Measurements from ENCODE around the gene DYNLRB2. TPM values are rescaled to one million over a fixed set of nuclear protein-coding genes. Genes with fewer than 3 reads are reported as not detected.

Gene DYNLRB2
- total and polyA plus RNA-seq, 3 experiments from 2014 or later = 0.58 to 0.83 TPM; not detected in 1

DNA sequence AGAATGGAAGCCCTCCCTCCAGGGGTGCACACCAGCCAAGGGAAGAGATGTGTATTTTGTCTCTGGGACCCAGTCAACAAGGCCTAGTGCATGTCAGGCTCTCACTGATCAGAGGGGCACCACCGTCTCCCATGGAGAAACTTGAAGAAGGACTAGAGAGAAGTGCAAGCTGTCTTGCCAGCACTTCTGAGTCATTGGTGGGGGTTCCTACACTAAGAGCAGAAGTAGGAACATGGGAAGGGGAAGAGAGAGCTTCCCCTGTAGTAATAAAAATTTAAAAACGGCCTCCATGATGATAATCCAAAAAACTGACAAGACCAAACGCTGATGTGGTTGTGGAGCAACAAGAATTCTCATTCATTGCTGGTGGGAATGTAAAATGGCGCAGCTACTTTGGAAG lies 46.3 kb downstream of the DYNLRB2 start:
- ChIA-PET CTCF (interaction anchor here (0.8 kb wide), 1 partner anchor 222 kb away, joined by 3 read pairs; no protein-coding TSS in a partner anchor), POLR2A (no interaction called here)
- Mint-ChIP-seq H3K27me3 (peaks cover 10 to 18% of the 10 kb centered on the region in 2 donors), H3K4me1 (peaks cover 34 to 57% (median 51%) of the 10 kb centered on the region in 3 donors), H3K27ac (no peak overlapping the region), H3K36me3 (peaks cover 0 to 9% (median 0%) of the 10 kb centered on the region in 3 donors), H3K9me3 (peaks cover 0 to 1% (median 0%) of the 10 kb centered on the region in 5 donors), H3K4me3 (no peak overlapping the region)
- H3K4me3 ChIP-seq (ENCODE audit: low read length) = no peak overlapping the region
- no peak for DNase-seq
- H3K9me3 ChIP-seq (ENCODE audit: low read length) = no peaks in the 10 kb centered on the region
- H3K4me1 ChIP-seq (ENCODE audit: insufficient read depth, low read length) = peaks cover 20% of the 10 kb centered on the region
- no peak overlapping the region for H3K27ac ChIP-seq (ENCODE audit: low read depth, low read length)
- H3K36me3 ChIP-seq (ENCODE audit: insufficient read depth, low read length) = no peaks in the 10 kb centered on the region
- no peaks in the 10 kb centered on the region for H3K27me3 ChIP-seq (ENCODE audit: insufficient read depth, low read length, poor library complexity, severe bottlenecking)

DNA sequence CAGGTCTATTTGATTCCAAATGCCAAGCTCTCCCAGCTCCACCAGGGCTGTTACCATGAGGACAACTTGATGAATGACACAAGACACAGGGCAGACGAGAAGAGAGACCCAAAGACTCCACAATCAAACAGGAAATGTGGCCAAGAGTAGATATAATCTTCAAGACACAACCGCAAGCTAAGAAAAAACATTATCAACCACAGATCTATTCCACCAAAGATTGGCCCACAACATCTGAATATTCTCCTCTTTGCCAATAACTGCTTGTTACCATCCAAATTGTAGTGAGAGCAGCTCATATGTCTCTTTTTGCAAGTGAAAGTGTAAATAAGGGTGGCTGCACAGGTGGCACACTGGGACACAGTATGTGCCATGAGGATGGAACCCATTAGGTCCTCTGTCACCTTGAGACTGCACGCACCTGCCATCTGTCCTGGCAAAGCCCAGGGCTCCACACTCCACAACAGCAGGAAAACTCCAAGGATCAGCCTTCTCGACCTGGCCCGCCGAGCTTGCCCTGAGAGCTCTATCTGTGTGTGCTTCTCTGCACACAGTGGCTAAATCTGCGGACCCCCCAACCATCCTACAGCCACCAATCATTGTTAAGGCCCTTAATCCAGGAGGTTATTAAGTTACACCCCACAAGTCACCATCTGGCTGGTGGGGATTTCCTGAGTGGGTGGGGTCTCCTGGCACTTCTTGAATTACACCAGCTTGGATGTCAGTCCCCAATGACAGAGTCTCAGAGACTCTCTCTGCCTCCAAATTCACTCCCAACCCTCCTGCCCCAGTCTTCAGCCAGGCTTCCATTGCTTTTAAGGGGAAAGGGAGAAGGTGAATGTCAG lies 50.5 kb downstream of the DYNLRB2 start:
- Mint-ChIP-seq H3K4me1 (peaks cover 29 to 44% (median 36%) of the 10 kb centered on the region in 3 donors), H3K27ac (peak overlapping the region in 7 of 8 donors; percentile 8 to 68 (median 40)), H3K36me3 (peaks cover 0 to 13% (median 3%) of the 10 kb centered on the region in 3 donors), H3K4me3 (peak overlapping the region; percentile 9 to 76 (median 59)), H3K27me3 (peaks cover 18 to 23% of the 10 kb centered on the region in 2 donors), H3K9me3 (no peaks in the 10 kb centered on the region)
- H3K27ac ChIP-seq (ENCODE audit: low read depth, low read length) = no peak overlapping the region
- no peaks in the 10 kb centered on the region for H3K9me3 ChIP-seq (ENCODE audit: low read length)
- POLR2A ChIA-PET = interaction anchor here (0.6 to 1.7 kb wide), 3 partner anchors 11 to 222 kb away, joined by 3 to 21 read pairs (median 3); no protein-coding TSS in a partner anchor
- CTCF ChIA-PET = interaction anchor here (1.1 to 2.9 kb wide), 2 partner anchors 11 to 13 kb away, joined by 4 to 17 read pairs; no protein-coding TSS in a partner anchor
- peaks cover 4% of the 10 kb centered on the region for H3K27me3 ChIP-seq (ENCODE audit: insufficient read depth, low read length, poor library complexity, severe bottlenecking)
- peaks cover 18% of the 10 kb centered on the region for H3K4me1 ChIP-seq (ENCODE audit: insufficient read depth, low read length)
- DNase-seq = peak in 4 of 5 donors; percentile 3 to 74 (median 71)
- H3K36me3 ChIP-seq (ENCODE audit: insufficient read depth, low read length) = no peaks in the 10 kb centered on the region
- peak overlapping the region; percentile 30 for H3K4me3 ChIP-seq (ENCODE audit: low read length)

DNA sequence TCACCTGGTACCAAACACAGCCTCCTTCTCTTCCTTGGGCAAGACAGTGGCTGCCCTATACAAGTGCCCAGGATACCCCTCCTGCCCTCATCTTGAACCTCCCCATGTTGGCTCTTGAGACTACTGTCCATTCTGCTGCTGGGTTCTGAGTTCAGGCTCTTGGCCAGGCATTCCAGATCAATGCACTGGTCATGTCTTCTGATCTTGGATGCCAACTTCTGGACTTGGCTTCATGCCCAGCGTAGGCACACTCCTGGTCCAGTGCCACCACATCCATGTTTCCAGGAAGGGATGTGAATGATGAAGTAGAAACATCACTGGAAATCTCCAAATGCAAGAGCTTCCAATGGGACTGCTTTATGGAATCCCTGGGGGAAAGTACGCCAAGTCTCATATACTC lies 51.5 kb downstream of the DYNLRB2 start:
- peaks cover 18% of the 10 kb centered on the region for H3K4me1 ChIP-seq (ENCODE audit: insufficient read depth, low read length)
- H3K4me3 ChIP-seq (ENCODE audit: low read length) = no peak overlapping the region
- peaks cover 12 to 24% of the 10 kb centered on the region in 2 donors for H3K27me3 Mint-ChIP-seq
- peaks cover 0 to 13% (median 6%) of the 10 kb centered on the region in 3 donors for H3K36me3 Mint-ChIP-seq
- H3K9me3 Mint-ChIP-seq = no peaks in the 10 kb centered on the region
- H3K27me3 ChIP-seq (ENCODE audit: insufficient read depth, low read length, poor library complexity, severe bottlenecking) = peaks cover 4% of the 10 kb centered on the region
- H3K4me3 Mint-ChIP-seq = peak overlapping the region in 3 of 7 donors; percentile 7 to 59 (median 42)
- CTCF ChIA-PET = no interaction called here
- POLR2A ChIA-PET = no interaction called here
- H3K9me3 ChIP-seq (ENCODE audit: low read length) = no peaks in the 10 kb centered on the region
- DNase-seq = no peak
- H3K27ac ChIP-seq (ENCODE audit: low read depth, low read length) = no peak overlapping the region
- H3K4me1 Mint-ChIP-seq = peaks cover 24 to 34% (median 29%) of the 10 kb centered on the region in 3 donors
- no peaks in the 10 kb centered on the region for H3K36me3 ChIP-seq (ENCODE audit: insufficient read depth, low read length)
- H3K27ac Mint-ChIP-seq = peak overlapping the region in 2 of 8 donors; percentile 5 to 40

DNA sequence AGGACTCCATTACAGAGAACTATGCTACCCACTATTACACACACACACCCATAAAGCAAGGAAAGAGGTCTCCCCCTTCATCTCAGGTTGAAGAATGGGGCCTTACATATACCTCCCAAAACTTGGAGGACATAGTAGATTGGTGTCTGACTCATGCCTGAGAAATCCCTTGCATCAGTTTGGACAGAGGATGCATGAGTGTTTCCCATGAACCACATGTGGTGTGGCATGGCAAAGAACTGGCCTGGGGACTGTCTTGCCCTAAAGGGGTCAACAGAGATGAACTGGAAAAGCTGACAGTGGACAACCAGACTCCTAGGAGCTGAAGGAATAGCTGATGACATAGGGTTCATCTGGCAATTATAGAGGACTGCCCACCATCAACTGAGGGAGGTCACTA lies 54.0 kb downstream of the DYNLRB2 start:
- H3K27ac Mint-ChIP-seq = no peak overlapping the region
- POLR2A ChIA-PET = no interaction called here
- peaks cover 1 to 8% (median 4%) of the 10 kb centered on the region in 3 donors for H3K36me3 Mint-ChIP-seq
- no peaks in the 10 kb centered on the region for H3K9me3 Mint-ChIP-seq
- Histone ChIP-seq H3K27ac (ENCODE audit: low read depth, low read length) (no peak overlapping the region), H3K36me3 (ENCODE audit: insufficient read depth, low read length) (no peaks in the 10 kb centered on the region), H3K27me3 (ENCODE audit: insufficient read depth, low read length, poor library complexity, severe bottlenecking) (peaks cover 4% of the 10 kb centered on the region), H3K4me3 (ENCODE audit: low read length) (no peak overlapping the region), H3K9me3 (ENCODE audit: low read length) (no peaks in the 10 kb centered on the region), H3K4me1 (ENCODE audit: insufficient read depth, low read length) (peaks cover 18% of the 10 kb centered on the region)
- no peak for DNase-seq
- H3K4me3 Mint-ChIP-seq = no peak overlapping the region
- CTCF ChIA-PET = no interaction called here
- peaks cover 21 to 25% (median 25%) of the 10 kb centered on the region in 3 donors for H3K4me1 Mint-ChIP-seq
- H3K27me3 Mint-ChIP-seq = peaks cover 0 to 15% of the 10 kb centered on the region in 2 donors

DNA sequence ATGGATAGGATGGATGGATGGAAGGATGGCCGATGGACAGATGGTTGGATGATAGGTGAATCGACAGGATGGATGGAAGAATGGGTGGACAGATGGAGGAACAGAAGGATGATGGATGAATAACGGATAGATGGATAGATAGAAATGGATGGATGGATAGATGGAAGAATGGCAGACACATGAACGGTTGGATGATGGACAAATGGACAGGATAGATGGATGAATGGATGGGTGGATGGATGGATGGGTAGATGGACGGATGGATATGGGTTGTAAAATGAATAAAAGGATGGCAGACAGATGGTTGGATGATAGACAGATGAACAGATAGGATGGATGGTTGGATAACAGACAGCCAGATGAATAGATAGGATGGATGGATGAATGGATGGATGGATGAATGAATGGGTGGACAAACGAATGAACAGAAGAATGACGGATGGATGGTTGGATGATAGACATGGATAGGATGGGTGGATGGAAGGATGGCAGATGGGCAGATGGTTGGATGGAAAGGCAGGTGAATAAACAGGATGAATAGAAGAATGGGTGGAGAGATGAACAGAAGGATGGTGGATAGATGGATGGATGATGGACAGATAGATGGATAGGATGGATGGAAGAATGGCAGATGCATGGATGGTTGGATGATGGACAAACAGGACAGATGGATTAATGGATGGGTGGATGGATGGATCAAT lies 55.9 kb downstream of the DYNLRB2 start:
- Mint-ChIP-seq H3K4me1 (peaks cover 8% of the 10 kb centered on the region in 3 donors), H3K4me3 (no peak overlapping the region), H3K27ac (no peak overlapping the region), H3K9me3 (no peaks in the 10 kb centered on the region), H3K27me3 (peaks cover 0 to 15% of the 10 kb centered on the region in 2 donors), H3K36me3 (peaks cover 2 to 9% (median 4%) of the 10 kb centered on the region in 3 donors)
- Histone ChIP-seq H3K27ac (ENCODE audit: low read depth, low read length) (no peak overlapping the region), H3K4me3 (ENCODE audit: low read length) (no peak overlapping the region), H3K9me3 (ENCODE audit: low read length) (no peaks in the 10 kb centered on the region), H3K36me3 (ENCODE audit: insufficient read depth, low read length) (no peaks in the 10 kb centered on the region), H3K4me1 (ENCODE audit: insufficient read depth, low read length) (peaks cover 9% of the 10 kb centered on the region), H3K27me3 (ENCODE audit: insufficient read depth, low read length, poor library complexity, severe bottlenecking) (peaks cover 4% of the 10 kb centered on the region)
- POLR2A ChIA-PET = no interaction called here
- DNase-seq = no peak
- CTCF ChIA-PET = no interaction called here

DNA sequence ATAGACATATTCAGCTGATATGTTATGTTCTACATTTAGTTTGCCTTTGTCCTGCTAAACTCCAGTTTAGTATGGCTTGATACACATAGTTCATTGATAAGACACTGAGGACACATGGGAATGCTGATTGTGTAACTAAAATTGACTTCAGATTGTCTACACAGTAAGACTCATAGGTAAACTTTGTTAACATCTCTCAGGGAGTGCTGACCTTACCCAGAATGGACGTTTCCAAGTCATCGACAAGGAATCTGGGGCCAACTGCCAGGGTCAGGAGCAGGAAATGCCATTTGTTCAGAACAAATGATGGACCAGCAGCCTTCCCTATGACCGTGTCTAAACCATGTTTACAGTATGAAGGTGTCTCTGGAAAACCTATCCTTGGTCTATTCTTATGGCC lies 58.7 kb downstream of the DYNLRB2 start:
- H3K4me3 Mint-ChIP-seq = no peak overlapping the region
- Histone ChIP-seq H3K36me3 (ENCODE audit: insufficient read depth, low read length) (no peaks in the 10 kb centered on the region), H3K27me3 (ENCODE audit: insufficient read depth, low read length, poor library complexity, severe bottlenecking) (no peaks in the 10 kb centered on the region), H3K4me1 (ENCODE audit: insufficient read depth, low read length) (no peaks in the 10 kb centered on the region), H3K4me3 (ENCODE audit: low read length) (no peak overlapping the region), H3K27ac (ENCODE audit: low read depth, low read length) (no peak overlapping the region), H3K9me3 (ENCODE audit: low read length) (no peaks in the 10 kb centered on the region)
- ChIA-PET POLR2A (no interaction called here), CTCF (no interaction called here)
- H3K4me1 Mint-ChIP-seq = no peaks in the 10 kb centered on the region
- no peak overlapping the region for H3K27ac Mint-ChIP-seq
- H3K9me3 Mint-ChIP-seq = no peaks in the 10 kb centered on the region
- H3K36me3 Mint-ChIP-seq = peaks cover 4 to 15% (median 13%) of the 10 kb centered on the region in 3 donors
- DNase-seq = no peak
- peaks cover 0 to 5% of the 10 kb centered on the region in 2 donors for H3K27me3 Mint-ChIP-seq

All from CD8-positive, alpha-beta memory T cell (primary cell).